ENCODE results near the gene HLF.

The HLF gene

DNA sequence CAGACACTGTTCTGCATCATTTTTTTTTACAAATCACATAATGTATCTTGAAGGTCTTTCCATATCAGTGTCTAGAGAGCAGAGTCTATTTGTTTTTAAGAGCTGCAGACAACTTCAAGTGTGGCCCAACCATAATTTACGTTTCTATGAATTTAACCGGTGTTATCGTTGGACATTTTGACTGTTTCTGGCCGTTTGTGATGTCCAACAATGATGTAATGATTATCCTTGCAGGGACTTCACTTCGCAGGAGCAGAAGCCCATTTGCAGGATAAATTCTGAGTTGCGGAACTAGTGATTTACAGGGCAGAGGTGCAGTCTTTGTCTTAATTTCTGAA is 26.9 kb upstream of the HLF start:
- DNase-seq (ENCODE audit: low read depth in 1 of 2, low spot score in 1 of 2), result no peak
- TF ChIP-seq CTCF (IDR thresholded peaks at IDR 0.05; ENCODE audit: insufficient read depth, low read length) (no peak), POLR2AphosphoS5 (IDR thresholded peaks at IDR 0.05; ENCODE audit: low read depth) (no peak), SPI1 (IDR thresholded peaks at IDR 0.05; ENCODE audit: borderline replicate concordance, low read depth) (no peak), GABPA (IDR thresholded peaks at IDR 0.05; ENCODE audit: low read depth) (no peak)
- TF ChIP-seq, protein P1, sequence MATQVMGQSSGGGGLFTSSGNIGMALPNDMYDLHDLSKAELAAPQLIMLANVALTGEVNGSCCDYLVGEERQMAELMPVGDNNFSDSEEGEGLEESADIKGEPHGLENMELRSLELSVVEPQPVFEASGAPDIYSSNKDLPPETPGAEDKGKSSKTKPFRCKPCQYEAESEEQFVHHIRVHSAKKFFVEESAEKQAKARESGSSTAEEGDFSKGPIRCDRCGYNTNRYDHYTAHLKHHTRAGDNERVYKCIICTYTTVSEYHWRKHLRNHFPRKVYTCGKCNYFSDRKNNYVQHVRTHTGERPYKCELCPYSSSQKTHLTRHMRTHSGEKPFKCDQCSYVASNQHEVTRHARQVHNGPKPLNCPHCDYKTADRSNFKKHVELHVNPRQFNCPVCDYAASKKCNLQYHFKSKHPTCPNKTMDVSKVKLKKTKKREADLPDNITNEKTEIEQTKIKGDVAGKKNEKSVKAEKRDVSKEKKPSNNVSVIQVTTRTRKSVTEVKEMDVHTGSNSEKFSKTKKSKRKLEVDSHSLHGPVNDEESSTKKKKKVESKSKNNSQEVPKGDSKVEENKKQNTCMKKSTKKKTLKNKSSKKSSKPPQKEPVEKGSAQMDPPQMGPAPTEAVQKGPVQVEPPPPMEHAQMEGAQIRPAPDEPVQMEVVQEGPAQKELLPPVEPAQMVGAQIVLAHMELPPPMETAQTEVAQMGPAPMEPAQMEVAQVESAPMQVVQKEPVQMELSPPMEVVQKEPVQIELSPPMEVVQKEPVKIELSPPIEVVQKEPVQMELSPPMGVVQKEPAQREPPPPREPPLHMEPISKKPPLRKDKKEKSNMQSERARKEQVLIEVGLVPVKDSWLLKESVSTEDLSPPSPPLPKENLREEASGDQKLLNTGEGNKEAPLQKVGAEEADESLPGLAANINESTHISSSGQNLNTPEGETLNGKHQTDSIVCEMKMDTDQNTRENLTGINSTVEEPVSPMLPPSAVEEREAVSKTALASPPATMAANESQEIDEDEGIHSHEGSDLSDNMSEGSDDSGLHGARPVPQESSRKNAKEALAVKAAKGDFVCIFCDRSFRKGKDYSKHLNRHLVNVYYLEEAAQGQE (IDR thresholded peaks at IDR 0.05; ENCODE audit: insufficient replicate concordance, low read depth), result no peak
- Histone ChIP-seq H3K4me3 (replicated peaks; ENCODE audit: insufficient read depth, low read length) (peak overlapping the region; percentile 40; the same call in 1 of the 2 replicates), H3K27ac (replicated peaks) (no peak overlapping the region), H3K27me3 (ENCODE audit: insufficient read depth, poor library complexity, severe bottlenecking) (peaks cover 9% of the 10 kb centered on the region)

DNA sequence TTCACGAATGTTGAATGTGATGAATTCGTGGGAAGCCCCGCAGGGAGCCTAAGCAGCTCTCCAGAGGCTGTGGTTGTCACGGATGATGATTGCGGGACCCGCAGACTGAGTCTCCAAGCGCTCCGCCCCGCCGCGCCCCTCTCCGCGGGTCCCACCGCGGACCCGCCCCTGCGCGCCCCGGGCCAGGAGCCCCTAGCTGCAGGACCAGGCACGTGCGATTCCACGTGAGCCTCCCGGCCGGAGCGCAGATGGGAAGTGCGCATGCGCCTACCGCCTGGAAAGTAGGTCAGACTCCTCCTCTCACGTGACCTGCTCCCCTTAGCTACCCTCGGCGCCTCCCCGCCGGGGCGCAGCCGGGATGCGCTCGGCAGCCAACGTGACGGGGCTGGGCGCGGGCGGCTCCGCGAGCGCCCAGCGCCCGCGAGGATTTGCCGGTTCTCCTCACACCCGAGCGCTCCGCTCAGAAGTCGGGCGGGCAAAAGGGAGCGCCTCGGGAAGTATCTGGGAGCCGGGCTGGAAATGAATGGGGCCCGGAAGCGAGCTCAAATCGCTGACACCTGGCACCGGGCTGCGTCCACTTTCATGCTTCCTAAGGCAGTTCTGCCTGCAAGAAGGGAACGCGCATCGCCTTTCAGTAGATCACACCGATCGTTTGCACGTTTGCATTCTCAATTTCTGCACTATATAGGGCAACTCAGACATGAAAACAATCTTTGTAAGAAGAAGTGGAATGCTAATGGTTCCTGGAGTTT is 26.4 kb upstream of the HLF start:
- peak; percentile 74 to 83 for DNase-seq (ENCODE audit: low read depth in 1 of 2, low spot score in 1 of 2)
- H3K27me3 ChIP-seq (ENCODE audit: insufficient read depth, poor library complexity, severe bottlenecking), result peaks cover 9% of the 10 kb centered on the region
- H3K4me3 ChIP-seq (replicated peaks; ENCODE audit: insufficient read depth, low read length), result peak overlapping the region; percentile 40
- H3K27ac ChIP-seq (replicated peaks), result no peak overlapping the region
- TF ChIP-seq CTCF (IDR thresholded peaks at IDR 0.05; ENCODE audit: insufficient read depth, low read length), result no peak
- TF ChIP-seq SPI1 (IDR thresholded peaks at IDR 0.05; ENCODE audit: borderline replicate concordance, low read depth), result no peak
- no peak for TF ChIP-seq GABPA (IDR thresholded peaks at IDR 0.05; ENCODE audit: low read depth)

DNA sequence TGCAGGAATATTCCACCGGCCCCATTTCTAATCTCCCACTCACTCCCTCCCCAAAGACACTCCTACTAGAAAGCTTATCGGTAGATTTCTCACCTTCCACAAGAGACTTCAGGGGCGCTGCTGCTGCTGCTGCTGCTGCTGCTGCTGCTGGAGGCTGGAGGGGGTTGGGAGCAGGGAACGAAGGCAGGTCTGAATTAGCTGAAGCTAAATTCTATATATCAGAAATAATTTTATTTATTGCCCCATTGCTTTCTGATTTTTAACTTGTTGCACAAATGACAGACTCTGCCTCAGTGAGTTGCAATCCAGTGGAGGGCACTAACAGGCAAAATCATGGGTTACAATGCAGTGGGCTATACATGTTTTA is 25.8 kb upstream of the HLF start:
- TF ChIP-seq POLR2AphosphoS5 (IDR thresholded peaks at IDR 0.05; ENCODE audit: low read depth), result no peak
- TF ChIP-seq GABPA (IDR thresholded peaks at IDR 0.05; ENCODE audit: low read depth), result no peak
- TF ChIP-seq SPI1 (IDR thresholded peaks at IDR 0.05; ENCODE audit: borderline replicate concordance, low read depth), result no peak
- TF ChIP-seq, protein P1 (IDR thresholded peaks at IDR 0.05; ENCODE audit: insufficient replicate concordance, low read depth), result no peak
- TF ChIP-seq CTCF (IDR thresholded peaks at IDR 0.05; ENCODE audit: insufficient read depth, low read length), result no peak
- H3K27me3 ChIP-seq (ENCODE audit: insufficient read depth, poor library complexity, severe bottlenecking), result peaks cover 9% of the 10 kb centered on the region
- DNase-seq (ENCODE audit: low read depth in 1 of 2, low spot score in 1 of 2), result no peak
- peak overlapping the region; percentile 40 for H3K4me3 ChIP-seq (replicated peaks; ENCODE audit: insufficient read depth, low read length)
- no peak overlapping the region for H3K27ac ChIP-seq (replicated peaks)

- DNase-seq (ENCODE audit: low read depth in 1 of 2, low spot score in 1 of 2), result no peak
- H3K27me3 ChIP-seq (ENCODE audit: insufficient read depth, poor library complexity, severe bottlenecking), result peaks cover 9% of the 10 kb centered on the region
- TF ChIP-seq GABPA (IDR thresholded peaks at IDR 0.05; ENCODE audit: low read depth) (no peak), POLR2AphosphoS5 (IDR thresholded peaks at IDR 0.05; ENCODE audit: low read depth) (no peak), CTCF (IDR thresholded peaks at IDR 0.05; ENCODE audit: insufficient read depth, low read length) (no peak), SPI1 (IDR thresholded peaks at IDR 0.05; ENCODE audit: borderline replicate concordance, low read depth) (no peak)
- TF ChIP-seq, protein P1 (IDR thresholded peaks at IDR 0.05; ENCODE audit: insufficient replicate concordance, low read depth), result no peak
- H3K4me3 ChIP-seq (replicated peaks; ENCODE audit: insufficient read depth, low read length), result no peak overlapping the region
- no peak overlapping the region for H3K27ac ChIP-seq (replicated peaks)
These were observed 23.7 kb upstream of the HLF start for GRCh38 chr17:55241097-55241496.
